Measurements from ENCODE around the gene CREBRF.
"Not testable (repeated sequence)": the region's sequence is repeated elsewhere in the genome, so short reads cannot be mapped to it uniquely, and the experiment has no call there.

Gene CREBRF

GRCh38 chr5:173093606-173094005, 37.5 kb downstream of the CREBRF start:
- no peak for DNase-seq

GRCh38 chr5:173094012-173094661, 38.0 kb downstream of the CREBRF start:
- no peak for DNase-seq

DNA sequence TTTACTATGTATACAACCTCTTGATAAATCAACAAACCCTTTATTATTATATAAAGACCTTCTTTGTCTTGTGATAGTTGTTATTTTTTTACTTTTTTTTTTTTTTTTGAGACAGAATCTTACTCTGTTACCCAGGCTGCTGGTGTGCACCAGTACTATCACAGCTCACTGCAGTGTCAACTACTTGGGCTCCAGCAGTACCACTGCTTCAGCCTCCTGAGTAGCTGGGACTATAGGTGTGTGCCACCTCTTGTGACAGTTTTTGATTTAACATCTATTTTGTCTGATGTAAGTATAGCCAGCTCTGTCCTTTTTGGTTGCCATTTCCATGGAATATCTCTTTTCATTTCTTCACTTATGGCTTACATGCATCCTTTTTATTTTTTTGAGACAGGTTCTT, 42.6 kb downstream of the CREBRF start:
- DNase-seq: no peak

DNA sequence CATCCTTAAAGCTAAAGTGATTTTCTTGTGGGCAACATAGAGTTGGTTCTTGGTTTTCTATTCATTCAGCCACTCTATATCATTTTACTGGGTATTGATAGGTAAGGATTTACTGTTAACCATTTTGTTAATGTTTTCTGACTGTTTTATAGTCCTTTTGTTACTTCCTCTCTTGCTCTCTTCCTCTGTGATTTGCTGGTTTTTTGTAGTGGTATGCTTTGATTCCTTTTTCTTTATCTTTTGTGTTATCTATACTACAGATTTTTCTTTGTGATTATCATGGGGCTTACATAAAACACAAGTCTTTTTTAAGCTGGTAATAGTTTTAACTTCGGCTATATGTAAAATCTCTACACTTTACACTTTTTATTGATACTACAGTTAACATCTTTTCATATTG, 43.3 kb downstream of the CREBRF start:
- no peak for DNase-seq

GRCh38 chr5:173101245-173101644, 45.1 kb downstream of the CREBRF start:
- DNase-seq: no peak

DNA sequence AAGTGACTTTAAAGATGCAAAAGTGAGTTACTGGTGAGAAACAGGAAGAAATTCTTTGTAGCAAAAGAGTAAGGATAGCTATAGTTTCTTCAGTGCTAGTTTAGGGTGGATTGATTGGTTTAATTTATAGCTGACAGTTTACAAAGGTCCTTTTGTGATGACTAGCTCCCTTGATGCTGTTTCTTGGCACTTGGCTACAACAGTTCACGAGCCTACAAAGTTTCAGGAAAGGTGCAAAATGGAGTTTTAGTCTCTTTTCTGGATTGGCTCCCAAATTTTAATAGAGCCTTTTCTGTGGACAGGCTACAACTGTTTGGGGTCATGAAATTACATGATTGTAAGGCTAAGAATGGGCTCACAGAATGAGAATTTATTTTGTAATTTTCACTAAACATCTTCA, 47.3 kb downstream of the CREBRF start:
- DNase-seq: no peak

- DNase-seq: no peak
These were observed 52.8 kb downstream of the CREBRF start for GRCh38 chr5:173108914-173109313.

DNA sequence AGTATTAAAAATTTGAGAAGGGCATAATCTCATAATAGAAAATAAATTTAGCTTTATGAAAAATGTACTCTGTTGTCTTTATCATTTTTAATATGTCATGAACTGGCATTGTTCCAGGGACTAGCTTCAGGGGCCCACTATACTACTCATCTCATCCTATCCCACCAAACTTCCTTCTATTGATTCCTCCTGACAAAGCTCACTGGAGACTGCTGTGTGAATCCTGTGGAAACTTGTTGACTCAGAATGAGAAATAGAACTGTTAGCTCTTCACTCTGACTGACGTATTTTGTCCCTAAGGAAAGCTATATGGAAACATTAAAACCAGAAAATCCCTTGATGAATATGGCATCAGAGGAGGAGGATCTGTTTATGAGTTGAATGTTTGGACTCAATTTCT, 58.4 kb downstream of the CREBRF start:
- no peak for DNase-seq

DNA sequence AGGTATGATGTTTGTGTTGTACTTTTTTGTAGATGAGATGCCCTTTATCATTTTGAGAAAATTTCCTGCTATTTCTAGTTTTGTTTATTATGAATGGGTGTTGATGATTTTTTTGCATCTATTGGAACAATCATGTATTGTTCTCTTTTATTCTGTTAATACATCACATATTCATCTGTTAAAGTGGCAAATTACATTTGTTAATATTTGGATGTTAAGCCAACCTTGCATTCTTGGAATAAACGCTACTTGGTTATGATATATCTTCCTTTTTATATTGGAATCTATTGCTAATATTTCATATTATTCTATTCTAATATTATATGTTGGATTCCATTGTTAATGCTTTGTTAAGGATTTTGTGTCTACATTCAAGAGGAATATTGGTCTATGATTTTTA, 63.6 kb downstream of the CREBRF start:
- DNase-seq: no peak

DNA sequence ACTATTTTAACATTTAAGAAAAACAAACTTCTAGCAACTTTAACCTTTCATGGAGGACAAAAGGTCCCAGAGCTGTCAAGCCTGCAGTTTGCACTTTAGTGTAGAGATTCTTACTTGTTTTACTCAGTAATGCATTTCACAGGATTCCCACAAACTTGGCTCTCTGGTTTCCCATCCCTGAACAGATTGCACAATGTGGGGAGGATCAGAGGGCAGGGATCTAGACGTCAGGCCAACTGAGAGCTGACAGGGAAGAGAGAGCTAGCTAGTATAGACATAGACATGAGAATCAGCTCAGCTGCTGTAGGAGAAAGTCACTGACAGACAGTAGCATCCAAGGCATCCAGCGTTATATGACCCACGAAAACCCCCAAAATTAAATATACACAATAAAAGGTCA, 67.3 kb downstream of the CREBRF start:
- no peak for DNase-seq

GRCh38 chr5:173132166-173132565, 76.0 kb downstream of the CREBRF start:
- not testable (repeated sequence) for DNase-seq

- no peak for DNase-seq
These were observed 82.6 kb downstream of the CREBRF start for GRCh38 chr5:173138707-173139106.

DNA sequence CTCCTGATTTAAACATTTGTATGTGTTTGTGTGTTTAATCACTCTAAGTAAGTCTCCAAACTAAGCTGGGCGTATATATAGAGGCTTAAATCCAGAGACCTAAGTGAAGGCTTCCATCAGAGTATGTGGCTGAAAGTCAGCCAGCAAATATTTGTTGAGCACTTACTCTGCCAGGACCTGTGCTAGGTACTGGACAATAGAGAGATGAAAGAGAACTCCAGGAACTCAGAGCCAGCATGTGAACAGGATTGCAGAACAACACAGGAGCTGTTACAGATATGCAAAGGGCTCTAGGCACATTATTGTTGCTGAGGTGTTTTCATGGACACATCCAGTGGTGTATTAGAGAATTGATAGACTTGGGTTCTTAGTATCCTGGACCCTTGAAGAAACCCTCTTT, 83.5 kb downstream of the CREBRF start:
- DNase-seq: no peak

DNA sequence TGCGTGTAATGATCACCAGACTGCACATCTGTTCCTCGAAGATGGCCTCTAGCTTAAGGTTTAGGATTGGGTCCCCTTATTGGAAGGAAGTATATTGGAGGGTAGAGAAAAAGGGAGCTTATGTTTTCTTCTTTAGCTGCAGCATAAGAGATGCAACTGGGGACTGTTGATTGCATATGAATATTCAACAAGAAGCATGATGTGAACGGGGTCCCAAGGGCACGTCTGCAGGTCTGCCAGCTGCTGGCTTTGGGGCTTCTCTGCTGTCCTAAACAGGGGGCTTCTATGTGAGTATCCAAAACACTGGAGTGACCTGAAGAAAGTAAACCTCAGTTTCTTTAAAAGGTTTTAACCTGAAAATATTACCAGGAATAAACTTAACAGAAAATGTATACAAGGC, 84.6 kb downstream of the CREBRF start:
- no peak for DNase-seq

GRCh38 chr5:173143567-173143966, 87.4 kb downstream of the CREBRF start:
- DNase-seq: no peak

GRCh38 chr5:173144200-173145176, 88.3 kb downstream of the CREBRF start, which contains the start of gene BNIP1:
Gene BNIP1 (plus strand): TSS chr5:173144531. CDS start chr5:173144546, 15 bp downstream.
- DNase-seq: peak; percentile 81

DNA sequence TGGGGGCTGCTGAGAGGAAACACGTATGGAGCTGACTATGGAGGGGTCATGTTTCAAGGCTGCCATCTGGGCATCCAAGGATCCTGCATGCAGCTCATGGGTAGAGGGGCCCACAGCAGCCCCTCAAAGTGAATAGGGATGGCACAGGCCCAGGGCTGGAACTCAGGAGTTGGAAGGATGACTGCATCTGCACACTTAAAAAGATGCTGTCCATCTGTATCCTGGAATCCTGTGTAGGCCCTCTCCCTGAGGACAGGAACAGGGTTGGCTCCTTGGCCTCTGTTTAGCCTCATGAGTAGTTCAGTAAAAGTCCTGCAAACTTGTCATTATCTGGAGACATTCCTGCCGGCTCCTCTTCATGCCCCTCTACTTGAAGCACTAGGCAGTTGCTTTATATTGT, 92.2 kb downstream of the CREBRF start:
- DNase-seq: no peak

- no peak for DNase-seq
These were observed 96.4 kb downstream of the CREBRF start for GRCh38 chr5:173152547-173152946.

DNA sequence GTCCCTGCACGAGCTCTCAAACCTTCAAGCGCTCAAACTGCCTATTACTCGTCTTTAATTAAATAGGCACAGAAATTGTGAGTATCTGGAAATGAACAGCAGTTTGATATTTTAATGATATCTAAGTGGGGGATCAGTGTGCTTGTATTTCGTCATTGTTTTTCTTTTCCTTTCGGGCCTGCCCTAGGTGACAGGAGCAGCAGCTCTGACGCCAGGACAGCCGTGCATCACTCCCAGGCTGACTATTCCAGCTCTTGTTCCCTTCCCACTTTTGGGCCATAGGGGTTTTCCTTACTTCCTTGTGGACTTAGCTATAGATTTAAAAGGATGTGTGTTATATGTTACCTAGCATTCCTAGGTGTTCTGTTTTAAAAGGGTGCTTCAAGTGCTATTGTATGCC, 97.7 kb downstream of the CREBRF start:
- DNase-seq: no peak

DNA sequence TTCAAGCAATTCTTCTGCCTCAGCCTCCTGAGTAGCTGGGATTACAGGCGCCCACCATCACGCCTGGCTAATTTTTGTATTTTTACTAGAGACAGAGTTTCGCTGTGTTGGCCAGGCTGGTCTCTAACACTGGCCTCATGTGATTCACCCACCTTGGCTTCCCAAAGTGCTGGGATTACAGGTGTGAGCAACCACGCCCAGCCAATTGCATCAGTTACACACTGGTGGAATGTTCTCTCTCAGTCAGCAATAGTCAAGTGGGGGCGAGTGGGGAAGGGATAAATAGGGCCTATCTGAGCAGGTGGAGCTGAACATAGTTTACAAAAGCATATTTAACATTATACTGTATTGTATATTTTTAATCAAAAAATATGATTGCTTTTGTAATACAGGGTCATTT, 98.5 kb downstream of the CREBRF start:
- not testable (repeated sequence) for DNase-seq

GRCh38 chr5:173155912-173156311, 99.8 kb downstream of the CREBRF start:
- DNase-seq: no peak

GRCh38 chr5:173158366-173158765, 102.2 kb downstream of the CREBRF start:
- no peak for DNase-seq

GRCh38 chr5:173159256-173159655, 103.1 kb downstream of the CREBRF start:
- no peak for DNase-seq

- no peak for DNase-seq
These were observed 105.0 kb downstream of the CREBRF start for GRCh38 chr5:173161148-173161547.

Data from NCI-H2171 treated with DMSO at 0.1 percent for 48 hours (cell line).